GM21786 (cell line): ENCODE data around the gene CALML3.

Experiments used
- ATAC-seq: cut with Tn5 transposase; IDR thresholded peaks from one replicate; pipeline ENCODE4 v1.9.1; 2021; ENCODE audit not compliant: unreplicated experiment

The CALML3 gene

GRCh38 chr10:5538446-5538845 lies 13.7 kb downstream of the CALML3 start:
- ATAC-seq, result no peak

GRCh38 chr10:5538892-5539651 lies 14.3 kb downstream of the CALML3 start:
- no peak for ATAC-seq

GRCh38 chr10:5540080-5540479 lies 15.3 kb downstream of the CALML3 start:
- no peak for ATAC-seq

GRCh38 chr10:5540891-5541290 lies 16.1 kb downstream of the CALML3 start:
- ATAC-seq, result no peak

GRCh38 chr10:5542100-5542499 lies 17.3 kb downstream of the CALML3 start:
- no peak for ATAC-seq

- ATAC-seq, result no peak
These were observed 18.9 kb downstream of the CALML3 start for GRCh38 chr10:5543623-5544022.

GRCh38 chr10:5544216-5544805 lies 19.6 kb downstream of the CALML3 start:
- no peak for ATAC-seq

GRCh38 chr10:5545011-5545410 lies 20.2 kb downstream of the CALML3 start:
- no peak for ATAC-seq

GRCh38 chr10:5545426-5545777 lies 20.6 kb downstream of the CALML3 start:
- no peak for ATAC-seq

- no peak for ATAC-seq
These were observed 21.3 kb downstream of the CALML3 start for GRCh38 chr10:5545778-5546710.

GRCh38 chr10:5546891-5547680 lies 22.3 kb downstream of the CALML3 start:
- ATAC-seq, result no peak

- no peak for ATAC-seq
These were observed 22.8 kb downstream of the CALML3 start for GRCh38 chr10:5547681-5547930.

- ATAC-seq, result no peak
These were observed 23.3 kb downstream of the CALML3 start for GRCh38 chr10:5547931-5548660.

- no peak for ATAC-seq
These were observed 24.9 kb downstream of the CALML3 start for GRCh38 chr10:5549462-5550249.

GRCh38 chr10:5550250-5550545 lies 25.4 kb downstream of the CALML3 start:
- ATAC-seq, result no peak

GRCh38 chr10:5550621-5551530 lies 26.1 kb downstream of the CALML3 start:
- ATAC-seq, result no peak

GRCh38 chr10:5551531-5552375 lies 27.0 kb downstream of the CALML3 start:
- ATAC-seq, result no peak
